ENCODE measurements around the gene PDE10A.

PDE10A gene

DNA sequence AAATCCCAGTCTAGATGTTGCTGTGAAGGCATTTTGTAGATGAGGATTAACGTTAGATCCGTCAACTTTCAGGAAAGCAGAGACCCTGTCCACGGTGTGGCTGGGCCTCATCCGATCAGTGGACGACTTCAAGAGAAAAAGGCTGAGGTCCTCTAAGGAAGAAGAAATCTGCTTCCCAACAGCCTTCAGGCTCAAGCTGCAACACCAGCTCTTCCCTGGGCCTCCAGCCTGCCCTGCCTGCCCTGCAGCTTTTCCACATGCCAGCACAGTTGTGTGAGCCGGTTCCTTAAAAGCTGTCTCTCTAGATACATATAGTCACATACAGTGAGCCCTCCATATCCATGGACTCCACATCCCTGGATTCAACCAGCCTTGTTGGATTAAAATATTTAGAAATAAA, 14.1 kb upstream of the PDE10A start:
- Histone ChIP-seq H2AFZ (ENCODE audit: low read length, unreplicated experiment) (peak overlapping the region; percentile 72), H3K79me2 (ENCODE audit: control insufficient read depth, insufficient read depth, low read length, unreplicated experiment) (no peaks in the 10 kb centered on the region), H3K27ac (ENCODE audit: low read depth, low read length) (0 out of 2 replicates have a peak overlapping the region, but pooled peaks have one; percentile 10), H3K27me3 (ENCODE audit: insufficient read depth, low read length) (no peaks in the 10 kb centered on the region), H3K4me3 (ENCODE audit: low read depth, low read length) (peak overlapping the region; percentile 54), H3K4me1 (ENCODE audit: control insufficient read depth, insufficient read depth, low read length, unreplicated experiment) (peaks cover 11% of the 10 kb centered on the region), H3K36me3 (ENCODE audit: insufficient read depth, low read length) (no peaks in the 10 kb centered on the region)

- H3K27me3 ChIP-seq (ENCODE audit: insufficient read depth, low read length): no peaks in the 10 kb centered on the region
- no peaks in the 10 kb centered on the region for H3K36me3 ChIP-seq (ENCODE audit: insufficient read depth, low read length)
- H3K27ac ChIP-seq (ENCODE audit: low read depth, low read length): 0 out of 2 replicates have a peak overlapping the region, but pooled peaks have one; percentile 10
- H3K4me1 ChIP-seq (ENCODE audit: control insufficient read depth, insufficient read depth, low read length, unreplicated experiment): peaks cover 11% of the 10 kb centered on the region
- peak overlapping the region; percentile 54 for H3K4me3 ChIP-seq (ENCODE audit: low read depth, low read length)
- peak overlapping the region; percentile 72 for H2AFZ ChIP-seq (ENCODE audit: low read length, unreplicated experiment)
- H3K79me2 ChIP-seq (ENCODE audit: control insufficient read depth, insufficient read depth, low read length, unreplicated experiment): no peaks in the 10 kb centered on the region
Measured at GRCh38 chr6:165676435-165677068, 13.5 kb upstream of the PDE10A start.

GRCh38 chr6:165675120-165675519, 12.1 kb upstream of the PDE10A start:
- Histone ChIP-seq H3K79me2 (ENCODE audit: control insufficient read depth, insufficient read depth, low read length, unreplicated experiment) (no peaks in the 10 kb centered on the region), H3K4me3 (ENCODE audit: low read depth, low read length) (no peak overlapping the region), H3K36me3 (ENCODE audit: insufficient read depth, low read length) (no peaks in the 10 kb centered on the region), H3K27ac (ENCODE audit: low read depth, low read length) (no peak overlapping the region), H3K4me1 (ENCODE audit: control insufficient read depth, insufficient read depth, low read length, unreplicated experiment) (peaks cover 11% of the 10 kb centered on the region), H3K27me3 (ENCODE audit: insufficient read depth, low read length) (peaks cover 2% of the 10 kb centered on the region), H2AFZ (ENCODE audit: low read length, unreplicated experiment) (no peak overlapping the region)

GRCh38 chr6:165674155-165675029, 11.4 kb upstream of the PDE10A start:
- H3K4me1 ChIP-seq (ENCODE audit: control insufficient read depth, insufficient read depth, low read length, unreplicated experiment): peaks cover 11% of the 10 kb centered on the region
- no peaks in the 10 kb centered on the region for H3K36me3 ChIP-seq (ENCODE audit: insufficient read depth, low read length)
- H3K27me3 ChIP-seq (ENCODE audit: insufficient read depth, low read length): peaks cover 7% of the 10 kb centered on the region
- H3K27ac ChIP-seq (ENCODE audit: low read depth, low read length): no peak overlapping the region
- H3K4me3 ChIP-seq (ENCODE audit: low read depth, low read length): no peak overlapping the region
- no peak overlapping the region for H2AFZ ChIP-seq (ENCODE audit: low read length, unreplicated experiment)
- H3K79me2 ChIP-seq (ENCODE audit: control insufficient read depth, insufficient read depth, low read length, unreplicated experiment): no peaks in the 10 kb centered on the region

- Histone ChIP-seq H3K27ac (ENCODE audit: low read depth, low read length) (no peak overlapping the region), H3K79me2 (ENCODE audit: control insufficient read depth, insufficient read depth, low read length, unreplicated experiment) (no peaks in the 10 kb centered on the region), H3K4me3 (ENCODE audit: low read depth, low read length) (no peak overlapping the region), H3K4me1 (ENCODE audit: control insufficient read depth, insufficient read depth, low read length, unreplicated experiment) (peaks cover 2% of the 10 kb centered on the region), H2AFZ (ENCODE audit: low read length, unreplicated experiment) (no peak overlapping the region), H3K27me3 (ENCODE audit: insufficient read depth, low read length) (peaks cover 22% of the 10 kb centered on the region), H3K36me3 (ENCODE audit: insufficient read depth, low read length) (no peaks in the 10 kb centered on the region)
Measured at GRCh38 chr6:165671222-165671768, 8.3 kb upstream of the PDE10A start.

- Histone ChIP-seq H3K79me2 (ENCODE audit: control insufficient read depth, insufficient read depth, low read length, unreplicated experiment) (no peaks in the 10 kb centered on the region), H3K27ac (ENCODE audit: low read depth, low read length) (no peak overlapping the region), H3K4me3 (ENCODE audit: low read depth, low read length) (no peak overlapping the region), H3K27me3 (ENCODE audit: insufficient read depth, low read length) (peaks cover 46% of the 10 kb centered on the region), H2AFZ (ENCODE audit: low read length, unreplicated experiment) (no peak overlapping the region), H3K4me1 (ENCODE audit: control insufficient read depth, insufficient read depth, low read length, unreplicated experiment) (no peaks in the 10 kb centered on the region), H3K36me3 (ENCODE audit: insufficient read depth, low read length) (no peaks in the 10 kb centered on the region)
Measured at GRCh38 chr6:165668951-165669350, 5.9 kb upstream of the PDE10A start.

- Histone ChIP-seq H3K36me3 (ENCODE audit: insufficient read depth, low read length) (no peaks in the 10 kb centered on the region), H2AFZ (ENCODE audit: low read length, unreplicated experiment) (no peak overlapping the region), H3K4me3 (ENCODE audit: low read depth, low read length) (no peak overlapping the region), H3K27ac (ENCODE audit: low read depth, low read length) (no peak overlapping the region), H3K4me1 (ENCODE audit: control insufficient read depth, insufficient read depth, low read length, unreplicated experiment) (no peaks in the 10 kb centered on the region), H3K27me3 (ENCODE audit: insufficient read depth, low read length) (peaks cover 71% of the 10 kb centered on the region), H3K79me2 (ENCODE audit: control insufficient read depth, insufficient read depth, low read length, unreplicated experiment) (no peaks in the 10 kb centered on the region)
Measured at GRCh38 chr6:165665384-165665672, 2.3 kb upstream of the PDE10A start.

DNA sequence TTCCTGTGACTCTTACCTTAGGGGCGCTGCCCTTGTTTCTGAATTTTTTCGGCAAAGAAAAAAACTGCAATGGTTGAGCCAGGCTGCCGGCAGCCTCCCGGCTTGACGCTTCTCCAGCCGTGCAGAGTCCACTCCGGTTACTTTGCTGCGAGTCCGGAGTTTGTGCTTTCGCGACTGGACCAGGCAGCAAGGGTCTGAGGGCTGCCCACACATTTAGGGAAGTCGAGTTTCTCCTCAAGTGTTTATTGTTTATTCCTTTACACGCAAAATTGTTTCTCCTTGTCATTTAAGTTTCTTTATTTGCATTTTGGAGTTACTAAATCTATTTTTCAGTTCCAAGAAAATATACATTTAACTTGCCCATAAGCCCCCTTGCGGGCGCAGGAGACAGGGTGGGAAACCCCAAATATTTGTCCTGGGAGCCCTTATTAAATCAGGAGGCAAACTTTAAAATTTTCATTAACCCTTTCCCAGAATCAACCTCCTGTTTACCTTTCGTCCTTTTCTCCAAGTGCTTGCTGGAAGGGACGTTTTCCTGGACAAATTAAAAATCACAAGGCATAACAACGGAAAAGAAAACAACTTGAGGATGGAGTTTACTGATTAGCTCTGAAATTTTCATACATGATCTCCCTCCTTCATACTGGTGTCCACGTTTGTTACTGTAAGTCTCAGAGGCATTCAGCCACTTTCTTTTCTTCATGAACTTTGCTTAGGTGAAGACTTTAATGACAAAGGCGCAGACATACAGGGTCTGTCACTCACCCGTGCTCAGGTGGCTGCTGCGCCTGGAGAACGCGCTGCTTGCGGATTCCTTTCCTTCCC, 1.7 kb upstream of the PDE10A start:
- Histone ChIP-seq H3K27me3 (ENCODE audit: insufficient read depth, low read length) (peaks cover 71% of the 10 kb centered on the region), H3K4me1 (ENCODE audit: control insufficient read depth, insufficient read depth, low read length, unreplicated experiment) (no peaks in the 10 kb centered on the region), H2AFZ (ENCODE audit: low read length, unreplicated experiment) (peak overlapping the region; percentile 0), H3K79me2 (ENCODE audit: control insufficient read depth, insufficient read depth, low read length, unreplicated experiment) (no peaks in the 10 kb centered on the region), H3K4me3 (ENCODE audit: low read depth, low read length) (peak overlapping the region; percentile 82), H3K36me3 (ENCODE audit: insufficient read depth, low read length) (no peaks in the 10 kb centered on the region), H3K27ac (ENCODE audit: low read depth, low read length) (no peak overlapping the region)

- Histone ChIP-seq H3K27me3 (ENCODE audit: insufficient read depth, low read length) (peaks cover 76% of the 10 kb centered on the region), H3K4me3 (ENCODE audit: low read depth, low read length) (peak overlapping the region; percentile 82), H2AFZ (ENCODE audit: low read length, unreplicated experiment) (peak overlapping the region; percentile 0)
Measured at GRCh38 chr6:165663736-165664558, 906 bp upstream of the PDE10A start.

DNA sequence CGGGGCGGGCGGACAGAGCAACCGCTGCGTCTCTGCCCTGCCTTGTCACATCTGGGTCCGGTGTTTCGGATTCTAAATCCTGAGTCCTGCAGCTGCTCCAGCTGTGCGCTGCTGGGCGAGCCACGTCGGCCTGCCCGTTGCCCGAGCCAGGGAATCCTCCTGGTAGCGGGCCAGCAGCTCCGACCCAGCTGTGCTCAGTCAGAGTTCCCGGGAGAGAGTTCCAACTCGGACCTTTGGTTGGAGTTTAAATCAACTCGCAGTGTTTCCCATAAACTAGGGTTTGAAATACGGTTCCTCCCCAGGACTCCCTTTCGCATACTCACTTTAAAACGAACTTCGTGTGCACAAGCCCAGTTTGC, 315 bp upstream of the PDE10A start:
- no peaks in the 10 kb centered on the region for H3K4me1 ChIP-seq (ENCODE audit: control insufficient read depth, insufficient read depth, low read length, unreplicated experiment)
- H2AFZ ChIP-seq (ENCODE audit: low read length, unreplicated experiment): no peak overlapping the region
- peaks cover 75% of the 10 kb centered on the region for H3K27me3 ChIP-seq (ENCODE audit: insufficient read depth, low read length)
- peaks cover 4% of the 10 kb centered on the region for H3K79me2 ChIP-seq (ENCODE audit: control insufficient read depth, insufficient read depth, low read length, unreplicated experiment)
- H3K27ac ChIP-seq (ENCODE audit: low read depth, low read length): no peak overlapping the region; the same call in 1 of the 2 replicates
- H3K4me3 ChIP-seq (ENCODE audit: low read depth, low read length): peak overlapping the region; percentile 82
- H3K36me3 ChIP-seq (ENCODE audit: insufficient read depth, low read length): no peaks in the 10 kb centered on the region

More at GRCh38 chr6:165663736-165664558, 906 bp upstream of the PDE10A start:
- H3K79me2 ChIP-seq (ENCODE audit: control insufficient read depth, insufficient read depth, low read length, unreplicated experiment): peaks cover 4% of the 10 kb centered on the region
- H3K4me1 ChIP-seq (ENCODE audit: control insufficient read depth, insufficient read depth, low read length, unreplicated experiment): no peaks in the 10 kb centered on the region
- H3K36me3 ChIP-seq (ENCODE audit: insufficient read depth, low read length): no peaks in the 10 kb centered on the region
- H3K27ac ChIP-seq (ENCODE audit: low read depth, low read length): no peak overlapping the region; the same call in 1 of the 2 replicates

Data from ACC112 (cell line).